Measurements from ENCODE around the gene PITRM1.

Gene PITRM1

DNA sequence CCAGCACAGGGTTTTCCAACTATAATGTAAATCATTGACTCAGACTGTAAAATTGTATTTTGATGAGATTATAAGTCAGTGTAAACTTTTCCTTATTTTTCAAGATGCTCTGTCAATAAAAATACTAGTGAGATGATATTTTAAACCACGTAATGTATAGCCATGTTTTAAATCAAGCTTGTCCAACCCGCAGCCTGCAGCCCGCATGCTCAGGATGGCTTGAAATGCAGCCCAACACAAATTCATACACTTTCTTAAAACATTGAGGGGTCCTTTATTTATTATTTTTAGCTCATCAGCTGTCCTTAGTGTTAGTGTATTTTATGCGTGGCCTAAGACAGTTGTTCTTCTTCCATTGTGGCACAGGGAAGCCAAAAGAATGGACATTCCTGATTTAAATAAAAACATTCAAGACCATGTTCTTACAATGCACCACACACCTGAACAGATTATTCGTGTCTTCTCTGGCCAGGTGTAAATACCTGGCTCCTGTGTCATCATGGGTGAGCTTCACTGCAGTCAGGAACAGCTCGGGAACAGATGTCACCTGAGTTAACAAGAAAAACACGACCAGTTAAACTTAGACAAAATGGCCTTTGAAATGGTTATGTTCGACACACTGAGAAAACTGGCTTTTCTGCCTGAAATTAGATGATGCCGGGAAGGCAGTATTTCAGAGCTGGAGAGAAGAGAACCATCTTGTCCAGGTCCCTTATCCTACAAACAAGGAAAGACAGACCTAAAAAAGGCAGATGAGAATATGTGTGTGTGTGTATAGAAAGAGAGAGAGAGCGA lies 5.9 kb downstream of the PITRM1 start:
- DNase-seq (ENCODE audit: low read depth): no peak

DNA sequence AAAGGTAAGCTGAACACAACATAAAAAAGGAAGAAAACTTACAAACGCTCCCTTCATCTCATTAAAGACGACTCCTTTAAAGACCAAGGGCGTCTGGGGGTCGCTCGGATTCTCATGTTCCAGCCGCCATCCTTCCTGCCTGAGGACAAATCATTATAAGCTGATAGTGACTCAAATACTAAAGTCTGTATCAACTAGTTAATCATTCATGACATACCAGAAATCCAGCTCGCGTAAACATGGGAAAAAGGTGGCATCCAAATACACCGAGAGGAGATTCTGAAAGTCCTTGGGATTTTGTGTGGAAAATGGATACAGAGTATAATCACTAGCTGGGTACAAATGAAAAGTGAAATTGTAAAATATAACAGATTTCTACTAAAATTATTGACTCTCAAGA lies 7.4 kb downstream of the PITRM1 start:
- DNase-seq (ENCODE audit: low read depth): no peak

DNA sequence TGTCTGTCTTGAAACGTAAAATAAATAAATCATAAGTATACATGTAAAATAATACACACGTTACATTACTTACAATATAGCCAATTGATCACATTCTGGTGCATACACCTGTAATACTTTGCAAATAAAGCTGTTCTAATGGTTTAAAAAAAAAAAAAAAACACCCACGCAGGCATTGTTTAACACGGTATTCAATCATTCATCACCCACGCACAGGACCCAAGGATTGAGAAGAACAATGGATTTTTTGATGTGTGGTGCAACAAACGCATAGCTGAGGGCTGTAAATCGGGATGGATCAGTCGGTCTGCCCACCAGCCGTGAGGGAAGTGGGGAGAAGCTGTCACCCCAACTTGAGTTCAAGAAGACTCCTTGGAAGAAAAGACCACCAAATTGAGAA lies 8.7 kb downstream of the PITRM1 start:
- no peak for DNase-seq (ENCODE audit: low read depth)

DNA sequence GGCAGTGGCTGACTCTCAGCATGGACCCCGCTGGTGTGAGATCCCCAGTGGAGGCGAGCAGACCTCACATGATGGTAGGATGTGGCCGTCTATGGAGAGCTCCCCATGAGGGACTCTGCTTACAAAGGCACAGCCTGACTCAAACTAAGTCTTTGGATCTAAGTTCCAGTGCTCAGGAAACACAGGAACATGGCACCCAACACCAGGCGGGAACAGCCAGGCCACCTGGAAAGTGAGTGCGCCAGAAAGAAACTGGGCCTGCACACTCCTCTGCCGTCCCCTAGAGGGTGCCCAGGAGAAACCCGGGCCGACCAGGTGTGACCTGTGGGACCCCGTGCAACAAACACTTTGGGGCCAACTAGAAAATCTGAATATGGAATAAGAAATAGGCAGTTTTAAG lies 10.0 kb downstream of the PITRM1 start:
- DNase-seq (ENCODE audit: low read depth): no peak

DNA sequence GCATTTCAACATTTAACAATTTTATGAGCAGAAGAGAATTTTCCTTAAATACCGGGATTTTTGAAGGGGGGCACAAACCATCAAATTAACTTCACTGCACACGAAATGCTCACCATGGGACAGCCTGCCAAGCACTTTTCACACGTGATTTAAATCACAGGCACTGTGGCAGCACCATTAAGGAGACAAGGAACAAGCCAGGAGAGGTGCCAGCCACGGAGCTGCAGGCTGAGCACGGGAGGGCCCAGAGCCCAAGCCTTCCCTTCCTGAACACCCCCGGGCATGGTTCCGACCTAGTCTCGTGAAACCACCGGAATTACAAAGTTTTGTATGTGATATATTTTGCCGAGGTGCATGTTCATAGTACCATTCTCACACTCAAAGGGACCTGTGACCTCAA lies 13.4 kb downstream of the PITRM1 start:
- DNase-seq (ENCODE audit: low read depth): no peak

DNA sequence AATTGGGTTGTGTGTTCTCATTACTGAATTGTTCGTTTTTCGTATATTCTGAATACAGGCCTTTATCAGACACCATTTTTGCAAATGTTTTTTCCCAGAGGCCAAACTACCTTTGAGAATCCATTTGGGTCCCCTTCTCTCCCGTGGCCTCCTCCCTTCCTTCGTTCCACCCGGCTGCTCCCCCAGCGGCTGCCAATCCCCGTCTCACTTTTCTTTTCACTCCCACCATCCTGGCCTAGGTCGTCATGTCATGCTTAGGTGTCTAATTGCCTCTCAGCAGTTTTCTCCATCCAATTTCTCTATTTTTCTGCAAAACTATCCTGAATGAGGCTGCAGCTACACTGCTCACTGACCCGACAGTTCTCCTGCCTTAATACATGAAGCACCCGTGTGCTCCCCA lies 17.9 kb downstream of the PITRM1 start:
- DNase-seq (ENCODE audit: low read depth): no peak

DNA sequence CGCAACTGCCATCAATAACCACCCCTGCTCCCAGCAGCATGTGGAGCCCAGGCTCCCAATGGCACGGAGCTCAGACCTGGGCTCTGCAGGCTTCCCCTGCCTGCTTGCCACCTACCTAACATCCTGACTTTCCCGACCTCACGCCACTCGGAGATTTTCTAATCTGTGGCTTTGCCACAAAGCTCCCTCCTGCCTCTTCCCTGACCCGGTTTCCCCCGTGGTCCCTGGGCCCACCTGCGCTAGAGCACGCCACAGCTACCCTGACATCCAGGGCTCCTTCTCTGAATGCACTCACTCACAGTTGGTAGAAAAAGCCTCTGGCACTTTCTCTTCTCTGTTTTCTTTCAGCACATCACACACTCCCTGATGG lies 20.0 kb downstream of the PITRM1 start:
- no peak for DNase-seq (ENCODE audit: low read depth)

DNA sequence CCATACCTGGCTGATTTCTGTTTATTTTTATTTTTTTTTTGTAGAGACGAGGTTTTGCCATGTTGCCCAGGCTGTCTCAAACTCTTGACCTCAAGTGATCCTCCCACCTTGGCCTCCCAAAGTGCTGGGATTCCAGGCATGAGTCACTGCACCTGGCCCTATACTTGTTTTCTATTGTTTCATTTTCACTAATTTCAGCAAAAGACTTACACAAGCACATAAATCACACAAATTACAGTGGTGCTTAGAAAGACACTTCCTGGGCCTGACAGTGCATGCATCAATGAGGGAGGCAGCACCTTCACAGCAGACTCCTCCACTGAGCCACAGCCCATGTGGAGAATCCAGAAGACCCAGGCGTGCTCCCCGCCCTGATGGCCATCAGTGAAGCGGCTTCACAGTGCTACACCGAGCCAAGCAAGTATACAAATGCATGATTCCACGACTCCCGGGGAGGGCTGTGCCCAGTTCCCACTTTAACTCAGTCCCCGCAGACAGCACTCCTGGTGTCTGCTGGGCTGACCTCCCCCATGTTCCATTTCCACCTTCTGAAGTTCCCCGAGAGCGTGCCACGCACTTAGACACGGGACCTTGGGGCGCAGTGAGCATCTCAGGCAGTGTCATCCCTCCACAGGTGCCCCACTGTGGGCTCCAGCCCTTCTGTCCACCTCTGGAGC lies 20.6 kb downstream of the PITRM1 start:
- no peak for DNase-seq (ENCODE audit: low read depth)

DNA sequence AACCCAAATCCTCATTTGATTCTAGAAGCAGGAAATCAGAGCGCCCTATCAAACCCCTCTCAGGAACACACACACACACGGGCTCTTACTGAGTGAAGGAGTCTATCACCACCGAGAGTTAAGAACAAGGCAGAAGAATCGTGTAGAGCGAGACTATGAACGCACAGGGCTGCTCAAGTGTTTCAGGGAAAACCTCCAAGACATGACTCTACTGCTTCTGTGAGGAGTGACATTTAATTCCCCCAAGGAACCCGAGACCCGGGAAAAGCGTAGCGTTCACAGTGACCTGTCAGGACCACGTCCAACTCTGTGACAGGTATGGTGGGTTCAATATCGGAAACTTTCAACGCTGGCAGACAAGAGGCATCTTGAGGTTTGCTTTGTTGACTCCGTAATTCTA lies 21.6 kb downstream of the PITRM1 start:
- DNase-seq (ENCODE audit: low read depth): no peak

DNA sequence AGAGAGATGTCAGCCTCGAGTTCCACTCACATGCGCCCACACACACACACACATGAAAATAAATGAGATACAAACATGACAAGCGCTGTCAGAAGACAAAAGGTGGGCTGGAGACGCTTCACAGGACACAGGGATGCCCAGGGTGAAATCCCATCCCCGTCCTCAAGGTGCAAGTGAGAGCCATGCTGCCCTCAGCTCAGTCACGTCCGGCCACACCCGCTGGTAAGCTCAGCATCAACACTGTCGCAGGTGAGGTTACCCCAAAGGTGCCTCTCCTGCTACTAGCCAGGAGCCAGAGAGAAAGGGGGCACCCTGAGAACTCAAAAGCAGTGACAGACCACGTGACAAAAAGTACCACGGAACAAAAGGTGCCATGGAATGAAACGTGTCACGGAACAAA lies 22.2 kb downstream of the PITRM1 start:
- no peak for DNase-seq (ENCODE audit: low read depth)

DNA sequence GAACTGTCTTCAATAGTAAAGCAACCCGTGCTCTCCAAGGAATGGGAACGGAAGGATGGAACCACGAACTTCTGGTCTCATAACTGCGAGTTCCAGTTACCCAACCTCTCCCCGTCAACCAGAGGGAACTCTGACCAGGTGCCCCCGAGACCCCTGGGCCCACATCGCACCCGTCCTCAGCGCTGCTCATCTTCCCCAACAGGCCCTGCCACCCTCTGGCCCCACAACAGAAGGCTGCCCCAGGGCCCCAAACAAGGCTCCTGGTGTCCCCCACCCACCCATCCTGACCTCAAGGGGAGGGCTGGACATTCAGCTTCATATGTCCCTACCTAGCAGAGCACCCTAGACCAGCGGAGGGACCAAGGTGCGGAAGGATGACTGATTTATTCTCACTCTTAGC lies 22.7 kb downstream of the PITRM1 start:
- no peak for DNase-seq (ENCODE audit: low read depth)

DNA sequence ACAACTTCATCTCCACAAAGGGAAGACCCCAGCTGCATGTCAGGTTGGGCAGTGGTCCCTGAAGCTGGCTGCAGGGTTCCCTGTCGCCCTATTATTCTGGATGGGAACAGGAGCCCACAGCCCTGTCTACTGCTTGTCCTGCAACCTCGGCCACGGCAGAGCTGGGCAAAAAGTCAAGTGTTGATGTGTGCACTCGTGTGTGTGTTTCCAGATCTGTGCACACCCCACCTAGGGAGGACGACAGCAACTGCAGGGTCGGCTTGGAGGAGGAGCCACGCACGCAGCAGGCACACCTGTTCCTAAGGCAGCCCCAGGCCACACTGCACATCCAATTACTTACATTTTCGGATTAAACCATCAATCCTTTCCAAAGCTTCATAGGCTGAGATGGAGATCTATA lies 23.6 kb downstream of the PITRM1 start:
- no peak for DNase-seq (ENCODE audit: low read depth)

DNA sequence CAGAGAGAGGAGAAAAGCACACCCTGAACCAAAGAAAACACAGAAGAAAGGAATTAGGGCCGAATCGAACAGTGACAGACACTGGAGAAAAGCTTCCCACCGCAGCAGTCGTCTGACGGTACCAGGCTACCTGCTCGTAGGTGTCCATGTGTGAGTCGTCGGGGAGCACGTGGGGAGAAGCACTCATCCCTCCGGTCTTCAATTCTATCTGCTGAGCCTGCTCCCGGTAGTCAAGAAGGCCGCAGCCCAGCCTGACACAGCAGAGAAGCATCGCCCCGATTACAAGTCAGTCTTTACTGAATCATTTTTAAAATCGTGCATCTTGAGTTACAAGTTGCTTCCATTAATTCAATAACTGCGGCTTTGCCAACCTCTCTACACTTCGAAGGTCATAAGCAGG lies 24.5 kb downstream of the PITRM1 start:
- no peak for DNase-seq (ENCODE audit: low read depth)

DNA sequence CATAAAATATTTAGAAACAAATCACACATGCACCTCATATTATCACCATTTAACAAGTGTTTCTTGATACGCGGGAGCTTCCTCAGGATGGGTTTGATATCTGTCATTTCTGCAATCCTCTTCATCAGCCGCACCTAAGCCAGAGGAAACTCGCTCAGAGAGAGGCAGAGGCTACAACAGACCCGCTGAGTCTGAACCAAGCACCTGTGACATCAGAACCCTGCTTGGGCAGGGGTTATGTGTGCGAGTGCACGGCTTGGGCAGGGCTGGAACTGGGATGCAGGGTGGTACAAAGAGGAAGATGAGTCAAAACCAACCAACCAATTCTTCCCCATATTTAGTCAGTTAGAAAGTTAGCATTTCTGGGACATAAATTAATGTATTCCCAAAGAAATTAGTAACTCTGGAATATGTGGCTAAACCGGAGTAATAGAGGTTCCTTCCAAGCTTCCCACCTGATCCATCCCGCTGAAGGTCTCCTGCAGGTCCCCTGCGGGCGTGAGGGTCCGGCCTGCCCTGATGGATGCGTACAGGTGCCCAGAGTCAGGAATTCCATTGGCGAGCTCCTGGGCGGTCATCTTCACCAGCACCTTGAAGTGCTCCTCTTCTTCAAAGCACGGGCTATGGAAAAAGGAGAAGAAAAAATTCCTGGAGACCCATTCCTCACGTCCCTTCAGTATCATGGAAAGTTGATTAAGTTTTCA lies 25.3 kb downstream of the PITRM1 start:
- DNase-seq (ENCODE audit: low read depth): no peak

DNA sequence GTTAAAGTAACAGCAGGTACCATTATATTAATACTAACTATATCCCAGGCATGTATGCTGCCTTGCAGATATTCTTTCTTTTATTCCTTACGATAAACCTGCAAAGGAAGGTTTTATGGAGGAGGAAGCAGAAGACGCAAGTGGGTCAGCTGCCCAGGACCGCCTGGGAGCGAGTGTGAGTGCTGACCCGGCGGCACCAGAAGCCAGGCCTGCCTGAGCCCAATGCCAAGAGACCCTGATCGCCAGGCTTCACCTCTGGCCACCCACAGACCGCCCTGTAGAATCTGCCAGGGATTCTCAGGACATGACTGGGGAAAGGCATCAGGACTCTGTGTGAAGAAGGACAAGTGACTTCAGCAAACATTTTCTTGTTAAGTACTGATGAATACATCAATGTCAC lies 26.3 kb downstream of the PITRM1 start:
- no peak for DNase-seq (ENCODE audit: low read depth)

DNA sequence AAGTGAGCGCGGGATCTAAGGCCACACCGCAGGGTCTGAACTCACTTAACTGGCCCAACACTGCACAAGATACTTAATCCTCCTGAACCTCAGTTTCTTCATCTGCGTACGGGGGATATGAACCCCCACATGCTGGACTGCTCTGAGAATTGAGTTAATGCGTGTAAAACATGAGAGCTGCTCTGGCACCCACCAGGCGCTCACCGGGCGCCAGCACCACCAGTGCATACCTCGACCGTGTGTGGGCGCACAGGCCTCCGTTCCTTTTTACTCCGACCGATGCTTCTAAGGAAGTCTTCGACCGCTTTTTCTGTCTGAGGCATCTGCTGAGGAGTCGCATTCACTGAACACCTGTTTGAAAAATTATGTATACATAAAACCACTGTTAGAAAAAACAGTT lies 27.2 kb downstream of the PITRM1 start:
- DNase-seq (ENCODE audit: low read depth): no peak

DNA sequence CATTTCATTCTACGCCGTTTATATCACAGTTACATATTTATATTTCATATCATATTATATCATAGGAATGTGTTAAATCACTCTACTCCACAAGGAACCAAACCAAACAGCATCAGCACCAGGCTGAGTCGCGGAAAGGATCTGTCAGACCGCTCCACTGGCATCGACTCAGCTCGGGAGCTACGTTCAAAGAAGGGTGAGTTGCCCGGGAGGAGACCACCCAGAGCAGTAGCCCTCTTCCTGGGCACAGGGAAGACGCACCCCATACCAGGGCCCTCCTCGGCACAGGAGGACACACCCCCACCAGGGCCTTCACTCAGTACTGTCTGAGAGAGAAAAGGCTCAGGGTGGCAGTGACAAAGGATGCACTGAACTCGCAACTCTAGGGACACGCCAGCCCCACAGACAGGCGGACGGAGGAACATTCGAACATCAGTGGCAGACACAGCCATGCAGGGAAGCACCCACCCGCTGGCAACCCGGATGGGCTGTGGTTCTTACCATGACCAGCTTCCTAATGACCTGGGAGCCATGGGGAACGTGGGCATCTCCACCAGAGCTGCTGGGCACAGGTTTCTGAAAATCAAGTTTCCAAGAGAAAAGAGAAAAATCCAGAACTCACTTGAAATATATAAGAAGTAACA lies 28.7 kb downstream of the PITRM1 start:
- no peak for DNase-seq (ENCODE audit: low read depth)

DNA sequence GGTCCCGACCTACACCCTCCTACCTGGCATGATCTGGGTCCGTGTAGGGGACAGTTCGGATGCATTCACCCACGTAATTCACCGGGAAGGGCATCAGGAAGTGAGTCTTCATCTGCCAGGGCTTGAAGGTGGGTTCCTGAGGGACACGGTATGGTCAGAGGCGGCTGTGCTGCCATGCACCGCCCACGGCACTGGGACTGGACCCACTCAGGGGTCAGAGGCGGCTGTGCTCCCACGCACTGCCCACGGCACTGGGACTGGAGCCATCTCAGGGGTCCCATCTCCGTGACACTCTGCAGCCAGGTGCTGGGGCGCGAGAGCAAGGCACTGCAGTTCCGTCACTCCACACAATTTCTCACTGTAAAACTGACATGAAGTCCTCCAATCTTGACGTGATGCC lies 29.2 kb downstream of the PITRM1 start:
- no peak for DNase-seq (ENCODE audit: low read depth)

DNA sequence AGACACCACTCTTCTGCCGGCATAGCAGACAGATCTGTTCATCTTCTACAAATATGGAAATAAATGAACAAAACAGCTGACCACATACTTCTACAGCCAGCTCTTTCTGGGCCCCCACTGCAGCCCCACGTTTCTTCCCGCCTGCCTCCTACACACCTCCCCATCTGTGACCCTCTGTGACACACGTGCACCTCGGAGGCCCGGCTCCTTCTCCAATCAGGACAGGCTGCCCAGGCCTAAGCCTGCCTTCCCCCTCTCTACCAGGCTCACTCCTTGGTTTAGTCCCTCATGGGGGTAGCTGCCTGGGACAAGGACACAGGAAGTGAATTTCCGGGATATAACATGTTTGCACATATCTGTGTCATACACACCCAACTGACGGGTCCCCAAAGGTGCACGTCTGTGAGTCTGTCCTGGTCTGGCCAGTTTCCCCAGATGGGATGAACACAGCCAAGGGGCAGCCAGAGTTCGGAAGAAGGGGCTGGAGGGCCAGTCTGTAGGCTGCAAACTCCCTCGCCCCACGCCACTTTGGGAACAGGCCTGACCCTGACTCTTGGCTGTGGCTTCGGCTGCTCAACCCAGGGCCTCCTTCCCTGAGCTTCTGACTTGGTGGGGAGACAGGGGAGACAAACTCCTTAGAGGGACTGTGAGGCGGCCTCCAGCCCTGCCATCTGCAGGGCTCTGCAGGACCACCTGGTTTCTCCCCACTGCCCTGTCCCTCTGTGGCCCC lies 30.3 kb downstream of the PITRM1 start:
- DNase-seq (ENCODE audit: low read depth): no peak

DNA sequence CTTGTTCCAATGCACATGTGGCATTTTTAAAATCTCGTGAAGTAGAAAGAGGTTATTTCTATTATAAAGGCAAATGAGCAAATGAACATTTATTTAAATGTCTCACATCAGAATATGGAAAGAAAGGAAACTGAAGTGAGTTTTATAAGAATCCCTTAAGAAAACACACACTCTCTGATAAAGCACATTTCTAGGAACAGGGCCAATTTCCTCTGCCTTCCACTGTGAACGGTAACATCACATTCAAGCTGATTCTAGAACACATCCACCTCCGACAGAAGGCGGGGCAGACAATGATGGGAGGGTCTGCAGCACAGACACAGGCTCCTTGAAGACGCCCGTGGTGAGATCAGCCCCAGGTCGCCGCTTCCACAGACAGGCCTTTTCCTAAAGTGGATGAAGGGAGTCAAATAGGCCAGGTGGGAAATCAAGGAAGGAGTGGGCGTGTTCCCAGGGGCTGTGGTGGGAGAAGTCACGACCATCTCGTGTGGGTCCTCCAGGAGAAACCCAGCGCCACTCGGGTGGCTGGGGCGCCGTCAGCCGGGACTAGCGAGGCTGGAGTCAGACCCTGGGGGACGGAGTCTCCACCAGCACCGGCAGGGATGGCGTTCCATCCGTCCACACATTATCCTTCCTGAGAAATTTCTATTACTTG lies 31.1 kb downstream of the PITRM1 start:
- no peak for DNase-seq (ENCODE audit: low read depth)

DNA sequence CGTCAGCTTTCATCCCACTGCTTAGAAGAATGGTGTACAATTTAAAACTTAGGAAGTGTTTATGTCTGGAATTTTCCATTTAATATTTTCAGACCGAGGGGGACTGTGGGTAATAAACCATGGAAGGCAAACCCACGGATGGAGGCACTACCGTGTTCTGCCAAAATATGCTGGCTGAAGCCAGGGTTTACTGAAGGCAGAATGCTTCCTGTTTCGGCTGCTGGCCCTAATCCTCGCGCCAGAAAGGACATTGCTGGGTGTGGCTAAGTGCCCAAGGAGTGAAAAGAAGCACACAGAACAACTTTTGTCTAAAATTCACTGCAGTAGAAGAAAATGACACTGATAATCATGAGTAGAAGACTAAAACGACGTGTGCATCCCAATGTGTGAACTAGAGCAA lies 32.3 kb downstream of the PITRM1 start:
- DNase-seq (ENCODE audit: low read depth): no peak

All from activated gamma-delta T cell treated with anti-CD3 and anti-CD28 coated beads, Interleukin-2, amount 50 U/mL, for 16 hours (primary cell).